Measurements from ENCODE around the gene SLC36A2.
"Not testable (repeated sequence)": the region's sequence is repeated elsewhere in the genome, so short reads cannot be mapped to it uniquely, and the experiment has no call there.

Gene SLC36A2

DNA sequence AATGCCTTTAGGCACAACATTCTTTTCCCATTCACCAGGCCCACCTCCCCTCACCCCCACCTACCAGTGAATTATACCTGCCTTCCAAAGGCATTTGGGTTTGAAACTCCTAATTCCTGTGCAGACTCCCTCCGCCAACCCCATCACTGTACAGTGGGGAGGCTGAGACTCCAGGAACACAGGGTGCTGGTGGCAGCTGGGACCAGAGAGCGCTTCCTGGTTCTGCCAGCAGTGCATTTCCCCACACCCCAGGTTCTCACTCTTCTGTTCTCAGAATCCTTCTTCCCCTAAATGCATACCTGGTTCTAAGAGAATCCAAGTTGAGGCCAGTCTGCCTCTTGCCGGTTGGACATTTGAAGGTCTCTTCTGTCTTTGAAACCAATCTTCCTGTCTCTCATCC is 21.1 kb downstream of the SLC36A2 start:
- no peak for DNase-seq (ENCODE audit: low read depth)

- no peak for DNase-seq (ENCODE audit: low read depth)
Observed at GRCh38 chr5:151320481-151320880, 26.9 kb downstream of the SLC36A2 start.

GRCh38 chr5:151318850-151319732 is 28.3 kb downstream of the SLC36A2 start:
- no peak for DNase-seq (ENCODE audit: low read depth)

- DNase-seq (ENCODE audit: low read depth), result no peak
Observed at GRCh38 chr5:151317871-151318270, 29.5 kb downstream of the SLC36A2 start.

- peak; percentile 3 for DNase-seq (ENCODE audit: low read depth)
Observed at GRCh38 chr5:151315998-151316597, 31.3 kb downstream of the SLC36A2 start.

GRCh38 chr5:151313357-151313756 is 34.0 kb downstream of the SLC36A2 start:
- no peak for DNase-seq (ENCODE audit: low read depth)

GRCh38 chr5:151312756-151313324 is 34.5 kb downstream of the SLC36A2 start:
- no peak for DNase-seq (ENCODE audit: low read depth)

GRCh38 chr5:151310932-151311331 is 36.4 kb downstream of the SLC36A2 start:
- no peak for DNase-seq (ENCODE audit: low read depth)

GRCh38 chr5:151309821-151310220 is 37.5 kb downstream of the SLC36A2 start:
- DNase-seq (ENCODE audit: low read depth), result not testable (repeated sequence)

- DNase-seq (ENCODE audit: low read depth), result not testable (repeated sequence)
Observed at GRCh38 chr5:151309266-151309665, 38.1 kb downstream of the SLC36A2 start.

GRCh38 chr5:151303666-151304065 is 43.7 kb downstream of the SLC36A2 start, which contains the start of gene SLC36A3:
SLC36A3 (minus strand) TSS chr5:151303766; CDS start chr5:151303354, 412 bp downstream.
- DNase-seq (ENCODE audit: low read depth), result no peak

- no peak for DNase-seq (ENCODE audit: low read depth)
Observed at GRCh38 chr5:151298063-151298855, 49.1 kb downstream of the SLC36A2 start.

DNA sequence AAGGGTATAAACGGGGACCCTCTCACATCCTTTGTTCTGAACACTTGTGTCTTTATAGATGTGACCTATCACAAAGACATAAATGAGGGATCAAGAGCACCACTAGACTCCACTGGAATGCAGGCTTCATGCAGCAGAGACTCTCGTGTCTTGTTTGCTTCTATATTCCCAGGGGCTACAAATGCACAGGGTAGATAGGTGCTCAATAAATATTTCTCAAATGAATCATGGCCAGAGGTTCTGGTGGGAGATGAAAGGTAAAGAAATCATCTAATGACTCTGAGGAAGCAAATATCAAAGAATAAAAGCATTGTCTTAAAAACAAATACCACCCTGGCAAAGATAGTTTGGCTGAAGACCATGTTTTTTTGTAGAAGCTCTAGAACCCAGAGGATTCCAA is 50.4 kb downstream of the SLC36A2 start:
- no peak for DNase-seq (ENCODE audit: low read depth)

GRCh38 chr5:151296478-151296830 is 50.9 kb downstream of the SLC36A2 start:
- no peak for DNase-seq (ENCODE audit: low read depth)

GRCh38 chr5:151295791-151296477 is 51.4 kb downstream of the SLC36A2 start:
- DNase-seq (ENCODE audit: low read depth), result no peak

DNA sequence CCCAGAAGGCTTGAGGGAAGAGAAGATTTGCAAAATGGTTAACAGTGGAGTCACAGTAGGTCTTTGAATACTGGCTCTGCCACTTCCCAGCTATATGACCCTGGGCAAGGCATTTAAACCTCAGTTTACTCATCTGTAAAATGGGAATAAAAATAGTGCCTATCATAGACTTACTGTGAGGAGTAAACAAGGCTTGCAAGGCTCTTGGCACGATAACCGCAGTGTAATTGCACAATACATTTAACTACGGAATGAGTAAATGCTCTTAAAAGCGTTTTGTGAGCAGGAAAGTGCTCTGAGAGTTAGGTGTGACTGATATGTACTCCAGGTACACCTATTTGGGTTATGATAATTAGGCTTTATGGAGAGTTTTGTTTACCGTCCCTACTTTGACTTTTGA is 52.2 kb downstream of the SLC36A2 start:
- DNase-seq (ENCODE audit: low read depth), result no peak

DNA sequence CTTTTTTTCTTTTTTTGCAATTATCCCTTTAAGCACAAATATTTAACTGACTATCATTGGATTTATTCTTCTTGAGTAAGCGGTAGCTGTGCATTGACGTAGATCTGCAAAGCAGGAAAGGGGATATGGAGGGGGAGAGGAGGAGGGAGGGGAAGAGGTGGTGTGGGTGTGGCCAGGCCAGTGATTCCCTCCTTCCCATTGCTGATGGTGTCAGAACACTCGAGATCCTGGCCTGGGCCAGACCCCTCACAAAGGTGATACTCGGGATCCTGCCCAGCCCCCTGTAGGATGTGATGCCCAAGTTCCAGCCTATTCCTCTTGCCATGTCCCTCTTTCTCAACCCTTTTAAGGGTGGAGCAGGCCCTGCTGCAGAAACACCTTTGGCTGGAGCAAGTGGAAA is 53.7 kb downstream of the SLC36A2 start:
- DNase-seq (ENCODE audit: low read depth), result no peak

DNA sequence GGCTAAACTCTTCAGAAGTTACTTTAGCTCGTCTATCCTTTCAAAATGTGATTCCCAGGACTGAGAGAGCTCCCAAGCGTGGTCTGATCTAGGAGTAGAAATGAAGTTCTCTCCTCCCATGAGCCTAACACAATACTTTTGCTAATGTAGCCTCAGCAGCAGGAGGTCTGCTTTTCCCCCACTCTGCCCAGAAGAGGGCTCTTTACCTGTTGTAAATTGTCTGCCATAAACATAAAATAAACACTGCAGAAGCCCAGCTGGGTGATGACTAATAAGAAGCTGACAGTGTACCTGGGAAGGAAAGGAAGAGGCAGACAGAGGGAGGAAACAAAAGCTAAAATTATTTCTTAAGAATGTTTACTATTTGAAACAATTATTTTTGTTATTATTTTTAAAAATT is 59.2 kb downstream of the SLC36A2 start:
- DNase-seq (ENCODE audit: low read depth), result no peak

DNA sequence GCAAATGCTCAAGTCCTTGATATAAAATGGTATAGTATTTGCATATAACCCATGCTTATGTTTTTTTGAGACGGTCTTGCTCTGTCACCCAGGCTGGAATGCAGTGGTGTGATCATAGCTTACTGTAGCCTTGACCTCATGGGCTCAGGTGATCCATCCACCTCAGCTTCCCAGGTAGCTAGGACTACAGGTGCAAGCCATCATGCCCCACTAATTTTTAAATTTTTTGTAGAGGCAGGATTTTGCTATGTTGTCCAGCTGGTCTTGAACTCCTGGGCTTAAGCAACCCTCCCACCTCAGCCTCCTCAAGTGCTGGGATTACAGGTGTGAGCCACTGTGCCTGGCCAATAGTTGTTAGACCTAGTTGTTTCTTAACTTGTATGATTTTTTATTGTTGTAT is 61.1 kb downstream of the SLC36A2 start:
- no peak for DNase-seq (ENCODE audit: low read depth)

DNA sequence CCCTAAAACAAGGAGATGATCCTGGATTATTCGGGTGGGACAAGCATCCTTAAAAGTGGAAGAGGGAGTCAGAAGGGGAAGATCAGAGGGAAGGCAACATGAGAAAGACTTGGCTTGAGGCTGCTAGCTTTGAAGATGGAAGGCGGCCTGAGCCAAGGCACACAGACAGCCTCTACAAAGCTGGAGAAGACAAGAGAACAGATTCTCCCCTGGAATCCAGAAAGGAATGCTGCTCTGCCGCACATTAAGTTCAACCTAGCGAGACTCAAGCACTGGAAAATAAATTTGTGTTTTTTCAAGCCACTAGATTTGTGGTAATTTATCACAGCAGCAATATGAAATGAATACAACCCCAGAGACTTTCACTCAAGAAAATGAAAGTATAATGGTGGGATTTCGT is 61.7 kb downstream of the SLC36A2 start:
- no peak for DNase-seq (ENCODE audit: low read depth)

DNA sequence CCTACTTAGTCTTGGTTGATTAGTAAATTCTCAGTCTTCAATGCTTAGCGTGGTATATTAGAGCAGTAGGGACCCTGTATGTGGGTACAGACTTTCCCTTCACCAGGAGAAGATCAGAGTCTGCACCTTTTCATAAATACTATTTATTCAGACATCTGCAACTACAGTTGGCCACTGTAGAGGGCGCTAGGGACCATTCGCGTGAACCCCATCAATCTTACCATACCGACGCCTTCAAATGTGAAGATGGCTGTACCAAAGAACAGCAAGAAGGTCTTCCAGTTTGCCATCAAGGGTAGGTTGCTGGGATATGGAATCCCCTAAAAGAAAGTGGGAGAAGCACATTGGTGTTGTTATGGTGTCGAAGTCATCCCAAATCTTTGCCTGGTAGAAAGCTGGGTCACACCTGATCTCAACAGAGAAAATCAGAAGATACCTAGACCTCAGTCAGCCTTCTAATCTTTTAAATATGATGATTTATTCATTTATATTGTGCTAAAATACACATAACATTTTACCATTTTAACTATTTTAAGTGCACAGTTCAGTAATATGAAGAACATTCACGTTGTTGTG is 62.9 kb downstream of the SLC36A2 start:
- DNase-seq (ENCODE audit: low read depth), result no peak

Measured in activated T-helper 9 cell treated with anti-CD3 and anti-CD28 coated beads, Interleukin-2, amount 50 U/mL, for 16 hours (primary cell).